GM21576 (cell line): ENCODE measurements around the gene ANLN.
"Not testable (repeated sequence)": the region's sequence is repeated elsewhere in the genome, so short reads cannot be mapped to it uniquely, and the experiment has no call there.

Experiments used
- ATAC-seq: cut with Tn5 transposase; IDR thresholded peaks from one replicate; pipeline ENCODE4 v1.9.1; 2021; ENCODE audit warnings: mild to moderate bottlenecking, moderate library complexity; ENCODE audit not compliant: unreplicated experiment

Gene ANLN

GRCh38 chr7:36460811-36461429 is 71.3 kb downstream of the ANLN start:
- no peak for ATAC-seq

- no peak for ATAC-seq
These were observed 73.0 kb downstream of the ANLN start for GRCh38 chr7:36462551-36463137.

- no peak for ATAC-seq
These were observed 74.6 kb downstream of the ANLN start for GRCh38 chr7:36464271-36464670.

GRCh38 chr7:36466001-36466400 is 76.3 kb downstream of the ANLN start:
- not testable (repeated sequence) for ATAC-seq

GRCh38 chr7:36468370-36469101 is 78.9 kb downstream of the ANLN start:
- ATAC-seq = no peak

- ATAC-seq = no peak
These were observed 79.6 kb downstream of the ANLN start for GRCh38 chr7:36469236-36469635.

- no peak for ATAC-seq
These were observed 82.6 kb downstream of the ANLN start for GRCh38 chr7:36472141-36472729.

GRCh38 chr7:36473454-36474282 is 84.0 kb downstream of the ANLN start:
- ATAC-seq = no peak

- no peak for ATAC-seq
These were observed 84.8 kb downstream of the ANLN start for GRCh38 chr7:36474283-36475010.

GRCh38 chr7:36475011-36475342 is 85.3 kb downstream of the ANLN start:
- ATAC-seq = no peak

- no peak for ATAC-seq
These were observed 85.7 kb downstream of the ANLN start for GRCh38 chr7:36475381-36475780.

GRCh38 chr7:36478745-36479144 is 89.1 kb downstream of the ANLN start:
- ATAC-seq = no peak

- not testable (repeated sequence) for ATAC-seq
These were observed 94.2 kb downstream of the ANLN start for GRCh38 chr7:36483853-36484252.

GRCh38 chr7:36484265-36484664 is 94.6 kb downstream of the ANLN start:
- no peak for ATAC-seq

GRCh38 chr7:36486336-36486735 is 96.7 kb downstream of the ANLN start:
- ATAC-seq = no peak

- no peak for ATAC-seq
These were observed 98.2 kb downstream of the ANLN start for GRCh38 chr7:36487756-36488336.

- ATAC-seq = not testable (repeated sequence)
These were observed 99.0 kb downstream of the ANLN start for GRCh38 chr7:36488672-36489071.

GRCh38 chr7:36490419-36490830 is 100.8 kb downstream of the ANLN start:
- ATAC-seq = no peak

GRCh38 chr7:36491317-36491716 is 101.7 kb downstream of the ANLN start:
- no peak for ATAC-seq

GRCh38 chr7:36496576-36496975 is 106.9 kb downstream of the ANLN start:
- no peak for ATAC-seq
